HUES6 (cell line): Measurements from ENCODE around the gene DEPDC5.

Source experiments
- H3K27ac ChIP-seq: 2 replicates; pipeline ENCODE4 v1.7.0; 2013; ENCODE audit warnings: low read depth, mild to moderate bottlenecking, low read length, inconsistent platforms
- H3K27me3 ChIP-seq: 2 replicates; pipeline ENCODE4 v1.6.1; 2013; ENCODE audit warnings: low read length; ENCODE audit not compliant: control insufficient read depth, insufficient read depth
- H3K36me3 ChIP-seq: 2 replicates; pipeline ENCODE4 v1.6.1; 2013; ENCODE audit warnings: low read length; ENCODE audit not compliant: control insufficient read depth, insufficient read depth
- H3K4me1 ChIP-seq: 2 replicates; pipeline ENCODE4 v1.6.1; 2013; ENCODE audit warnings: low read length; ENCODE audit not compliant: control insufficient read depth, insufficient read depth
- H3K4me3 ChIP-seq: 2 replicates; pipeline ENCODE4 v1.5.1; 2013; ENCODE audit warnings: low read depth, low read length
- H3K9ac ChIP-seq: one replicate; pipeline ENCODE4 v1.6.1; 2013; ENCODE audit warnings: mild to moderate bottlenecking, low read length
- H3K9me3 ChIP-seq: 2 replicates; pipeline ENCODE4 v1.6.1; 2013; ENCODE audit warnings: low read depth, low read length; ENCODE audit not compliant: control insufficient read depth, insufficient read depth

The DEPDC5 gene

DNA sequence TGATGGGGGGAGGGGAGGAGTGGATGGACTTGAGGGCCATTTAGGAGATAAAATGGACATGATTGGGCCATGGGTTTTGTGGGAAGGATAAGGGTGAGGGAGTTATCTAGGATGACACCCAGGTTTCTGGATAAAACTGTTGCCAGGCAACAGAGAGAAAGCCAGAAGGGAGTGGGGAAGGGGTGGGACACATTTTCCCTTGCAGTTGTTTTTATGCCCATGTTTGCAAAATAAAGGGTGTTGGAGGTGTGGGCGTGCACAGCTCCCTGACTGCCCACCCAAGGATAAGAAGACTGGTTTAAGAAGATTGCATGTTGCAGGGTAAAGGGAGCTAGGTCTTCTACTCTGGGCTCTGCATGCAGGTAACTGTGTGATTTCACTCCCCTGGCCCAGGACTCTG lies 172.2 kb downstream of the DEPDC5 start:
- Histone ChIP-seq H3K4me3 (no peak overlapping the region), H3K27ac (no peak overlapping the region), H3K27me3 (no peaks in the 10 kb centered on the region), H3K4me1 (no peaks in the 10 kb centered on the region), H3K36me3 (no peaks in the 10 kb centered on the region), H3K9me3 (no peaks in the 10 kb centered on the region), H3K9ac (no peak overlapping the region)

DNA sequence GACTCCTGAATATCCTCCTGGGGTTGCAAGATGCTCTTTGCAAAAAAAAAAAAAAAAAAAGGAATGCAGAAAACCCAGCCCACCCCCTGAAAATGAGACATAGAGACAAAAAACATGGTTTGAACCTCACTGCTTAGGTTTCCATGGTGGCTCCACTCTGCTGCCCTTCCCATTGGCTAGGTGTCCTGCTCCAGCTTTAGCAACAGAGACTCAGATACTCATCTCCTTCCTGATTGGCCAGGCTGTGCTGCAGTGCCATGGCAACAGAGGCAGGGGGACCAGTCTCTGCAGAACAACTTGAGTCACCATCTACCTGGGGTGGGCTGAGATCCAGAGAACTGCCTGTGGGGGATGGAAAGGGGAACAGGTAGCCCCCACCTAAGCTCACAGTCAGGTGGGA lies 173.2 kb downstream of the DEPDC5 start:
- no peaks in the 10 kb centered on the region for H3K4me1 ChIP-seq
- no peak overlapping the region for H3K4me3 ChIP-seq
- no peaks in the 10 kb centered on the region for H3K9me3 ChIP-seq
- no peak overlapping the region for H3K9ac ChIP-seq
- no peaks in the 10 kb centered on the region for H3K27me3 ChIP-seq
- H3K27ac ChIP-seq = no peak overlapping the region
- no peaks in the 10 kb centered on the region for H3K36me3 ChIP-seq

DNA sequence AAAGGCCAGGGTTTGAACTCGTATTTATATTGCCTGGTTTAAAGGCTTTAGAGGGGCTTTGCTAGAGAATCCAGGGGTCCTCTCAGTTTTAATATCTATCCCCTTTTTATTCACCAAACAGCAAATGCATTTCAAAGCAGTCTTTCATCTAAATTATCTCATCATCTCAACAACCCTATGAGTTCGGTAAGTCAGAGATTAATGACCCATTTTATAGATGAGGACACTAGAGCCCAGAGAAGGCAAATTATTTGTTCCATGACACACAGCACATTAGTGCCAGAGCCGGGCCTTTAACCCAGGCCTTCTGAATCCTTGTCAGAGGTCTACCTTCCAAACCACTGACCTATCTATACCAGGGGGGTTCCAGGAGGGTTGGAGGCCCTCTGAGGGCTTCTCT lies 173.7 kb downstream of the DEPDC5 start:
- no peaks in the 10 kb centered on the region for H3K36me3 ChIP-seq
- no peaks in the 10 kb centered on the region for H3K9me3 ChIP-seq
- H3K9ac ChIP-seq = no peak overlapping the region
- H3K4me1 ChIP-seq = no peaks in the 10 kb centered on the region
- no peak overlapping the region for H3K4me3 ChIP-seq
- no peak overlapping the region for H3K27ac ChIP-seq
- no peaks in the 10 kb centered on the region for H3K27me3 ChIP-seq

DNA sequence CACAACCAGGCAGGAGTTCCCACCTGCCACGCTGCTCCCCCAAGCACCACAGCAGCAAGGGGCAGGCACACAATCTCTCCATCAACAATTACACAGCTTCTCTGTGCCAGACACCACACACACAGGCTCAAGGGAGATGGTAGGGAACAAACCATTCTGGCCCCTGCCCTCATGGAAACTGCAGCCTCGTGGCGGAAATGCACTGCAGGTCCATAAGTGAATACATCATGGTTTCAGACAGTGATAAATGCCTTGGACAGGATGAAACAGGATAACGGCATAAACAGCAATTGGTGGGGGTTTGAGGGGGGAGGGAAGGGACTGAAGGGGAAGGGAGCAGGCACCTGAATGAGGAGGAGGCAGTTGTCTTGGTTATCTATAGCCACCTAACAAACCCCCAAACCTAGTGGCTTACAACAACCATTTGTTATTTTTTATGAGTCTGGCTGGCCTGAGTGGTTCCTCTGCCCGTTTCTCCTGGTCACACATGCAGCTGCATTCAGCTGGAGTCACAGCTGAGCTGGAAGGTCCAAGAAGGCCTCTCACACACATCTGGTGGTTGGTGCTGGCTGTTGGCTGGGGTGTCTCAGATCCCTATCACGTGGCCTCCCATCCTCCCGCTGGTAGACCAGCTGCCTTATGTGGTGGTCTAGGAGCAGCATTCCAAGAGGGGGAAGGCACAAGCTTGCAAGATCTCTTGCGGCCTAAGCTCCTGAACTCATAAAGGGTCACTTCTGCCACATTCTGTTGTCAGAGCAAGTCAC lies 175.5 kb downstream of the DEPDC5 start:
- Histone ChIP-seq H3K27ac (no peak overlapping the region), H3K4me3 (no peak overlapping the region), H3K9me3 (no peaks in the 10 kb centered on the region), H3K27me3 (no peaks in the 10 kb centered on the region), H3K9ac (no peak overlapping the region), H3K4me1 (no peaks in the 10 kb centered on the region), H3K36me3 (no peaks in the 10 kb centered on the region)

DNA sequence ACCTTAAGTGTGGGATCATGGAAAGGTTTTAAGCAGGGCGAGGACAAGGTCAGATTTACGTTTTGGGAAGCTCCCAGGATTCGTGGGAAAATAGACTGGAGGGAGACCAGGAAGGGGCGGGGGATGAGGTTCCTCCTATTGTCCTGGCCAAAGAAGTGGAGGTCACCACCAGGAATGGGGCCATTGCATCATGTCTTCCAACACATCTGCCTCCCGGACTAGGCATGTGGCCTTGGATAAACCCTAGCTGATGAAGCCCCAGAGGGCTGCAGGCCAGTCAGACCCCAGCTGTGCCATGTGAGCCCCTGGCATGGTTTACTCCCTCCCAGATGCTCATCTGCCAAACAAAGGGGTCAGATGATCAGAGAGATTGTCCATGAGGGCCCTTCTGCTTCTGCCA lies 179.0 kb downstream of the DEPDC5 start:
- no peaks in the 10 kb centered on the region for H3K27me3 ChIP-seq
- H3K4me1 ChIP-seq = peaks cover 7% of the 10 kb centered on the region
- no peaks in the 10 kb centered on the region for H3K36me3 ChIP-seq
- no peaks in the 10 kb centered on the region for H3K9me3 ChIP-seq
- no peak overlapping the region for H3K27ac ChIP-seq
- no peak overlapping the region for H3K4me3 ChIP-seq
- no peak overlapping the region for H3K9ac ChIP-seq

DNA sequence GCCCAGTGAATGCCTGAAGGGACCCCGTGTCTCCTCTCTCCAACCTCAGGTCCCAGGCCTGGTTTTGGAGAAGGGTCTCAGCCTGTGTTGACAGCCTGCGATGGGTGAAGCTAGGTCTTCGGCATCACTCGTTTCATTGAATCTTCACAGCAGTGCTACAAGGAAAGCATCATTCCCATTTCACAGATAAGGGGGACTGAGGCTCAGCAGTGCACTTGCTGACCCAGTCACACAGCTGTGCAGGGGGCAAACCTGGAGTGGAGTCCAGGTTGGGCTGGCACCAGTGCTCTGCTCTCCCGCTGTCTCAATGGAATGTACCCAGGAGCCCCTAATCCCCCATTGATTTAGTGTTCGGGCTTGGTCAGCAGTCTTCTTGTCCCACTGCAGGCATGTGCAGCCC lies 179.6 kb downstream of the DEPDC5 start:
- H3K4me3 ChIP-seq = no peak overlapping the region
- H3K27ac ChIP-seq = no peak overlapping the region
- no peaks in the 10 kb centered on the region for H3K9me3 ChIP-seq
- H3K9ac ChIP-seq = no peak overlapping the region
- H3K4me1 ChIP-seq = peaks cover 7% of the 10 kb centered on the region
- H3K27me3 ChIP-seq = no peaks in the 10 kb centered on the region
- H3K36me3 ChIP-seq = no peaks in the 10 kb centered on the region

DNA sequence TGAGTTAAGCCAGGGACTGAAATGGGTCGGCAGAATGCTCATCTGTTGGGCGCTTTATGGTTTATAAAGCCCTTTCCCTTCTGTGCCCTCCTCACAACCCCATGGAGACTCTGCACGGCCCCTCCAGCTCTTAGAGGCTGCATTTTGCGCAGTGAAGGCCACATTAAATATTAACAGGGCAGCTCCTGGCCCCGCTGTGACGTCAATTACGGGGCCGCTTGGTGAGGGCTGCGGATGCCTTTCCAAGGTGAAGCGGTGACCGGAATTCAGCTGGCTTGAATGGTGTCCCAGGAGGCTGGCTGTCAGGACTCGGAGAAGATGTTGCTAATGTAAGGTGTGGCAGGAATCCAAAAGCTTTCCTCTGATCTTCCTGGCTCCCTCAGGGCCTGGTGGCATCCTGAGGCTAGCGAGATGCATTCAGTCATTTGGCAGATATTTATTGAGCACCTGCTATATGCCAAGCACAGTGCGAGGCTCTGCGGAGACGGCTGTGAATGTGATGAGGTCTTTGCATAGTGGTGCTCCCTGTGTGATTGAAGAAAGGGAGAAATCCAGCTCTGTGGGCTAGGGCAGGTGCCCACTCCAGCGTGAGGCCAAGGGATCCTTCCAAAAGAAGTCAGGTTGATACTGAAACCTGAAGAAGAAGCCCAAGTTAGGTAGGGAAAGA lies 180.1 kb downstream of the DEPDC5 start:
- no peaks in the 10 kb centered on the region for H3K9me3 ChIP-seq
- H3K4me1 ChIP-seq = peaks cover 7% of the 10 kb centered on the region
- H3K9ac ChIP-seq = no peak overlapping the region
- H3K27ac ChIP-seq = no peak overlapping the region
- H3K36me3 ChIP-seq = no peaks in the 10 kb centered on the region
- no peaks in the 10 kb centered on the region for H3K27me3 ChIP-seq
- H3K4me3 ChIP-seq = no peak overlapping the region

DNA sequence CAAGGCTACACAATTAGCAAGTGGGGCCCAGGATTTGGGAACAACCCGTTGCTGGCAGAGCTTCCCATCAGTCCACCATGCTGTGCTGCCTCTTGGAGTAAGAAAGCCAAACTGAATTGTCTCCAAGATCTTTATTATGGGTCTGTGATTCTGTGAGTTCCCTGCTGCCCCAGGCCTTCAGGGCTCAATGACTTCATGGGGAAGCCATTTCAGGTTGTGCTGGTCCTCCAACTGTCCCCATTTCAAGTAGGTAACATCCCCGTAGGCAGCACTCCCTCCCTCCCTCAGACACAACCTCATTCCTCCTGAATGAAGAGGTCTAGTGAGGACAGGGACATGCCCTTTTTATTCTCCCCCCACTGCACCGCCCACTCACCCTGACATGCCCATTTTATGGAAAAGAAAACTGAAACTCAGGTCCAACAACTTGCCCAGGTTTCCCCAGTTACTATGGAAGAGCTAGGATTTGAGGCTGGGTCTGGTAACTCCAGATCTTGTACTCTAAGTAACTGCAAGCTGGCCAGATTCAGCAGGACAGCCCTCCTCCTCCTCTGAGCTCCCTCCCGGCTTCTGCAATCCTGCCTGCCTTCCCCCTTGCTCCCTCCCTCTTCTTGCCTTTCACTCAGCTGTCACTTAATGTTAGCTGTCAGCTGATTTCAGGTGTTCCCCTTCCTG lies 182.3 kb downstream of the DEPDC5 start:
- H3K9ac ChIP-seq = no peak overlapping the region
- no peak overlapping the region for H3K27ac ChIP-seq
- H3K27me3 ChIP-seq = no peaks in the 10 kb centered on the region
- no peak overlapping the region for H3K4me3 ChIP-seq
- no peaks in the 10 kb centered on the region for H3K9me3 ChIP-seq
- H3K36me3 ChIP-seq = no peaks in the 10 kb centered on the region
- peaks cover 7% of the 10 kb centered on the region for H3K4me1 ChIP-seq

DNA sequence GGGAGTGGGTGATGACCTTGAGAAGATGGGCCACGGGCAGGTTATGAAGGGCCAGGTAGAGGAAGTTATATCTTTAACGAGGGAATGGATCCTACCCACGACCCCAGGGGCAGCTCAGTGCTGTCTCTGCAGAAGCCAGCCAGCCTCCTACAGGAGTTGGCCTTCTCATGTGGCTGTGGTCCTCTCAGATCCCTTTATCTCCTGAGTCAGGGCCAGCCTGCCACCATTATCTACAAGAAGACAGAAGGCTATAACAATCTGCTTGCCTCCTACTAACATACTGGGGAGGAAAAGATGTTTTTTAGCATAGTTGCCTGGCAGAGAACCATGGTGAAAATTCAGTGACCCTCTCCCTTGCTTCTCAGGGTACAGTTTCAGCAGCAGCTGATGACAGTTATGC lies 183.5 kb downstream of the DEPDC5 start:
- H3K27me3 ChIP-seq = no peaks in the 10 kb centered on the region
- no peak overlapping the region for H3K27ac ChIP-seq
- H3K9me3 ChIP-seq = no peaks in the 10 kb centered on the region
- no peak overlapping the region for H3K9ac ChIP-seq
- H3K4me1 ChIP-seq = peaks cover 7% of the 10 kb centered on the region
- H3K4me3 ChIP-seq = no peak overlapping the region
- no peaks in the 10 kb centered on the region for H3K36me3 ChIP-seq

DNA sequence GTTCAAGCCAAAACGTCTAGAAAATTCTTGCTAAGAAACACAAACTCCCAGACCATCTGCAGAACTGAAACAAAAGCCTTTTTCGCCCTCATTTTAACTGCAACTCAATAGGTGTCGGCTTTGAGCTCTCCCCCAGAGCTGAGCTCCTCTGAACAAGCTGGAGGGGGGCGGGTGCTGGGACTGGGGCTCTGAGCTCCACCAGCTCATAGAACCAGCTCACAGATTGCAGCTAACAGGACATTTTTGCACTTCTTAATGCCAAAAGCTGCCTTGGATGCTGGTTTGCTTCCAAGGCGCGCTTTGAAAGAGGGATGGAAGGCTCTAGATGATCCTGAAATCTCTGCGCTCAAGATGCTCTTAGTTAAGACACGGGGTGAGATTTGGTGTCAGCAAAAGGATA lies 184.5 kb downstream of the DEPDC5 start:
- Histone ChIP-seq H3K27me3 (no peaks in the 10 kb centered on the region), H3K9me3 (no peaks in the 10 kb centered on the region), H3K4me1 (peaks cover 8% of the 10 kb centered on the region), H3K4me3 (no peak overlapping the region), H3K9ac (no peak overlapping the region), H3K27ac (no peak overlapping the region), H3K36me3 (no peaks in the 10 kb centered on the region)

DNA sequence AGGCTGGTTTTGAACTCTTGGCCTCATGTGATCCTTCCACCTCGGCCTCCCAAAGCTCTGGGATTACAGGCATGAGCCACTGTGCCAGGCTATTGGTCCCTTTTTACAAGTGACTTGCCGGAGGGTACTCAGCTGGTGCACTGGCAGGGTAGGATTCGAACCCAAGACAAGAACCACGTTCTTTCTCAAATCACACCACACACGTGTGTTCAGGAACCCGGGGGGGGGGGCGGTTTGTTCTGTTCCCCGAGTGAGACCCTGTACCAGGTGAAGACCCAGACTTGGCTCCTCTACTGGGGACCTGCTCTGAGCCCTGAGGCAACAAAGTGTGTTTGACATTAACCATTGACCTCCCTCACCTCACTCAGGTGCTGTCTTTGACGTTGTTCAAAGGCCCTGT lies 186.7 kb downstream of the DEPDC5 start:
- no peaks in the 10 kb centered on the region for H3K9me3 ChIP-seq

More for the DNA sequence above, 186.7 kb downstream of the DEPDC5 start:
- Histone ChIP-seq H3K4me1 (peaks cover 13% of the 10 kb centered on the region), H3K9ac (no peak overlapping the region), H3K4me3 (no peak overlapping the region), H3K27me3 (no peaks in the 10 kb centered on the region), H3K27ac (no peak overlapping the region), H3K36me3 (peaks cover 5% of the 10 kb centered on the region)
